GM18505 (cell line): ENCODE results near the gene MGLL.

Experiments
- ATAC-seq: cut with Tn5 transposase; IDR thresholded peaks from one replicate; pipeline ENCODE4 v1.9.1; 2021; ENCODE audit not compliant: unreplicated experiment
- POLR2A ChIP-seq: IDR thresholded peaks from 4 replicates; pipeline ENCODE4 v1.6.1; 2011; ENCODE audit warnings: borderline replicate concordance; ENCODE audit not compliant: insufficient read depth, insufficient read length; ENCODE audit errors: extremely low read depth

The MGLL gene

DNA sequence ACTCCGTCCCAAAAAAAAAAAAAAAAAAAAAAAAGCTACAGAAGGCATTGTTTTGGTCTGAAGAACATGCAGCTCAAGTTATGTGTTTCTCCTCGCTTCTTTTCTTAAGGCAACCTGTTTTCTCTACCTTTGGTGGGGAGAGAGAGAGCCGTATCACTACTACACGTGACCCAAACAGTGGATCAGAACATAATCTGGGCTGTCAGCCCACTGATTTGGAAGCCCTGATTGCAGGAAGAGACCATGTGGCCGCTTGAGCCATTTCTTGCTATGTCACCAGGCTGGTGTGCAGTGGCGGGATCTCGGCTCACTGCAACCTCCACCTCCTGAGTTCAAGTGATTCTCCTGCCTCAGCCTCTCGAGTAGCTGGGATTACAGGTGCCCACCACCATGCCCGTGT is 79.7 kb downstream of the MGLL start:
- no peak for TF ChIP-seq POLR2A
- no peak for ATAC-seq

DNA sequence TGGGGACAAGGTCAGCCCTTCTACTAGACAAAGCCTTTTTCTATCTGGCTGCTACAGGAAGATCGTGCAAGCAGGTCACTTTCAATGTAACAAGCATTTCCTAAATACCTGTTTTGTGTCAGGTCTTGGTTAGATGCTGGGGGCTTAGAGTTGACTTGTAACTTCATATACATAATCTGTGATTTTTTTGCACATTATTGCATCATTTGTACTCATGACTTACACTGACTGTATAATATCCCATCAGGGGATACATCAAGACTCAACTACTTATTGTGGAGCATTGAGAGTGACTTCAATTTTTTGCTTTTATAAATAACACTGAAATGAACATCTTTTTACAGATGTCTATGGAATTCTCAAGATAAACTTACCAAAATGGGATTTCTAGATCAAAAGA is 80.6 kb downstream of the MGLL start:
- no peak for ATAC-seq
- no peak for TF ChIP-seq POLR2A

- TF ChIP-seq POLR2A, result no peak
- ATAC-seq, result no peak
These were observed 81.1 kb downstream of the MGLL start for GRCh38 chr3:127741246-127741645.

GRCh38 chr3:127740136-127740915 is 82.0 kb downstream of the MGLL start:
- ATAC-seq, result no peak
- TF ChIP-seq POLR2A, result no peak

DNA sequence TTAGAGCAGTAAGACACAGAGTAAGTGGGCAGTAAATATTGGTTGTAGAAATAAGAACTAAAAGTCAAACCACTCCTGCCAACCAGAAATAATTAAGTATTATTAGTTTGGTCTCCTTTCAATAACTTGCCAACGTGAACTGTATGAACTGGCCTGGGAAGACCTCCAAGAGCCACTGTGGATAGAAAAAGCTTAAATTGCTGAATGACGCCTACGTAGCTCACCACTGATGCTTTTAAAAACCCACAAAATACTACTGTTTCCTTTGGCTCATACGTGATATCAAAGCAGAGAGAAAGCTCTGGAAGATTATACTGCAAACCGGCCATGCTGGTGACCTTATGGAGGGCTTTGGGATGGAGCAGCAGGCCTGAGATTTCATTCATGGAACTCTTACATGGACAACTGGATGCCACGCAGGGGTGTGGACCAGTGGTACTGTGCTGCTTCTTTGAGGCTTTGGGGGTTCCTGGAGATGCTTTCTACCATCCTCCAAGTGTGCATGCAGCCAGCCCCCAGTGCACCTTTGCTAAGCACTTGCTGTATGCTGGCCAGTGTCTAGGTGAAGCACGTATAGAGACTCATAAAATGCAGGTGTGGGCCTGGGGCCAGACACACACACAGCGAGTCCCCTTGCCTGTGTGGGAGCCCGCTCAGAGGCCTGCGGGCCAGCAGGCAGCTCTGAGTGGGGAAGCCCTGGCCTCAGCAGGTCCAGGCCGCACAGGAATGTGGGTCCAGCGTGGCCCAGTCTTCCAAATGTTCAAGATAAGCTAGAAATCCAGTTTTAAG is 82.8 kb downstream of the MGLL start:
- ATAC-seq, result no peak
- TF ChIP-seq POLR2A, result no peak

DNA sequence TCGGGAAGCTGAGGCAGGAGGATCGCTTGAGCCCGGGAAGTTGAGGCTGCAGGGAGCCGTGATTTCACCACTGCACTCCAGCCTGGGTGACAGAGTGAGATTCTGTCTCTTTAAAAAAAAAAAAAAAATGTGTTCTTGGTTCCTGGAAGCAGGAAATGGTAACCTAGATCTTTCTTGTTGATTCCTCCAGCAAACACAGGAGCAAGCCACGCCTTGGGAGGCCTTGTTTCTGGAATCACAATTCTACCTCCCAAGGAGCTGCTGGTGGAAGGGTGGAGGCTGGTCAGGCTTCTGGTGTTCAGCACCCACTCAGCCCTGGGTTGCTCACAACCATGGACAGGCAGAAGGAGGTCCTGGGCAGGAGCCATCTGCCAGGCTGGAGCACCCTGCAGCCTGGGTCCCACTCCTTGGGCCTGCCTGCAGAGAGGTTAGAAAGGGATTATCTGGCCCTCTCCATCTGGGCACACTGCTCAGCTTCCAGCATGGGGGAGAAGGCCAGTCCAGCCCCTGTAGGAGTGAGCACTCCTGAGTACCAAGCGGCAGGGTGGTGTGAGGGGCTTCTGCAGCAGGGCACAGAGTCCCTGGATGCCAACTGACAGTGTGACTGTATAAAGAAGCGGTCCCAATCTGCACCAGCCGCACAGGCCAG is 84.0 kb downstream of the MGLL start:
- no peak for ATAC-seq
- no peak for TF ChIP-seq POLR2A

GRCh38 chr3:127736801-127737539 is 85.3 kb downstream of the MGLL start:
- ATAC-seq, result no peak
- peak; percentile 36 for TF ChIP-seq POLR2A

DNA sequence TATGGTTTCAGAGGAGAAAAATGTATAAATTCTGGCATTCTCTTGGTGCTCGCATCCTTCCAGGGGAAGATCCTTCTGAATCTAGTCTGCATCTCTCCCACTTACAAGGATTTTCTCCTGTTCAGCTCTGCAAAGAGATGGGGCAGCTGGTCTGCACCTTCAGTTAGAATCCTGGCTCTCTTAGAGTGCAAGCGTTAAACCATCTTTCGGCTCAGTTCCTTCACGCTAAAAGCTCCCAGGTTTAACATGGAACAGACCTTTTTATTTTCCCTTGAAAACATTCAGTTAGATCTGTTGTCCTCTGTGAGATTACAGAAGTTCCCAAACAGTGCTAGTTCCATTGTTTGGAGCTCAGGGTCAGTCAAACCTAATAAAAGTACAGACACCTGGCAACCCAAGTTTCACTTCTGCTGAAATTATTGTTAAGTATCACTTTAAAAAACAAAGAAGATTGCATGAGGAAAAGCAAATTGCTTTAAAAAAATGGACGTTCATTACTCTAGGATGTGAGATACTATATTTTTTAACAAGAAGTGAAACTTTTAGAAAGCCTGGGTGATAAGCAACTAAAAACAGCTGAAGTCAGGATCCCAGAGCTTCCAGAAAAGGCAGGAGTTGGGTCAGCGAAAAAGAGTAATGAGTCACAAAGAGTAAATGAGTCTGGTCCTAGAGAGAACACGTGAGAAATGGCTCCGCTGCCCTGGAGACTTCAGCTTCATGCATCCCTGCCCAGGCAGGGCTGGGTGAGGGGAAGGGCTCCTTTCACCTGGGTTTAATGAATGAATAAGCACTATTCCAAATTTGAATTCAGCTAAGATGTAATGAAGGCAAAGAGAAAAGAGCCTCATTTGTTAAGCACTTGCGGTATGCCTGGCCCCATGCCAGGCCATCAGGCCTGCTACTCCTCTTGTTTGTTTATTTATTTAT is 86.3 kb downstream of the MGLL start:
- peak; percentile 73 for ATAC-seq
- TF ChIP-seq POLR2A, result peak; percentile 19

DNA sequence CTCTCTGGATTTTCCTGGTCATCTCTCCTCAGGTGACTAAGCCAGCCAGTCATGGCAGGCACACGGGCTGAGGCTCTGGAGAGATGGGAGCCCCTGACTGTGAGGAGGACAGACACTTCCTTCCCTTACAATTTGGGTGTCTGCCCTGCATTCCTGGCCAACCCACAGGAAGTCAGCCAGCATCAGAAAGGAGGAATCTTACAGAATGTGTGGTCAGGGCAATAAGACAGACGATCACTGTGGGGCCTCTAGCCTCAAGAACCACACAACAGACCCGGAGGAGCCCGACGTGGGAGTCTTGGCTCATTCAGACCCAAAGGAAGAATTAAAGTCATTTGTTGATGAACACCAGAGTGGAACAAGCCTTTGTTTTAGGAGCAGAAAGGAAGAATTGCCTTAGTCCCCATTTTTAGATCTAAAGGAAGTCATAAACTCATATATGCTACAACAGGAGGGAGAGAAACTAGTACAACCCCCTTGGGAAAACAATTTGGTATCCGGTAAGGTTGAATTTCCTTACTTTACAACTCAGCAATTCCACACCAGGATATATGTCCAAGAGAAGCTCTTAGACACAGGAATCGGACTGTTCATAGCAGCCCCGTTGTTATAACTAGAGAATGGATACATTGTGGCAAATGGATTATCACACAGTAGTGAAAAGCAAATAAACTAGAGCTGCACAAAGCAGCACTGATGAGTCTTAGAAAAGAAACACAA is 87.4 kb downstream of the MGLL start:
- no peak for ATAC-seq
- peak; percentile 36 for TF ChIP-seq POLR2A

DNA sequence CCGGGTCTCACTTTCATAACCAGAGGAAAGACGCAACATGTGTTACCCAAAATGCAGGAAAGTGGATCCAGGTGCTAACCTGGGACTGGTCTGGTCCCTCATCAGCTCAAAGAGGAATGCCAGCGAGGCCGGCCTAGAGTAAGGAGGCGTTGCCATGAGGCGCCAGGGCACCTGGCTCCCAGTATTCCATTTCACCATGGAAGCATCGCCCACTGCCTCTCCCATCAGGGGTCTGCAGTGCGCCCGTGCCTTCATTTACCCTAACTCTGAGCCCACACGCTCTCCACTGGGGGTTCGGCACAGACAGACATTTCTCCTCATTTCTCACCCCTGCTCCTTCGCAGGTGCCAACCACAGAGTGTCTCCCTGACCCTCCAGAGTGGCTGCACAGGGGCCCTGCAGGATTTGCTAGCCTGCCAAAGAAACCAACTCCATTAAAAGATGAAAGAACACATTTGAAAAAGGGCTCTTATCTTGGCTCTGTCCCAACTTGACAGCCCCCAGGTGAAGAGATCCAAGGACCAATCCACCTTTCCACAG is 88.1 kb downstream of the MGLL start:
- ATAC-seq, result no peak
- TF ChIP-seq POLR2A, result no peak

GRCh38 chr3:127733781-127734180 is 88.5 kb downstream of the MGLL start:
- ATAC-seq, result no peak
- TF ChIP-seq POLR2A, result no peak
